Effector CD8-positive, alpha-beta T cell (primary cell): ENCODE measurements around the gene ACOX1.

ENCODE experiments used
- DNase-seq: peaks from one replicate; lab custom pipeline; 2025; lab: John Stamatoyannopoulos, UW

The ACOX1 gene

GRCh38 chr17:75933808-75934207, 45.2 kb downstream of the ACOX1 start:
- no peak for DNase-seq

DNA sequence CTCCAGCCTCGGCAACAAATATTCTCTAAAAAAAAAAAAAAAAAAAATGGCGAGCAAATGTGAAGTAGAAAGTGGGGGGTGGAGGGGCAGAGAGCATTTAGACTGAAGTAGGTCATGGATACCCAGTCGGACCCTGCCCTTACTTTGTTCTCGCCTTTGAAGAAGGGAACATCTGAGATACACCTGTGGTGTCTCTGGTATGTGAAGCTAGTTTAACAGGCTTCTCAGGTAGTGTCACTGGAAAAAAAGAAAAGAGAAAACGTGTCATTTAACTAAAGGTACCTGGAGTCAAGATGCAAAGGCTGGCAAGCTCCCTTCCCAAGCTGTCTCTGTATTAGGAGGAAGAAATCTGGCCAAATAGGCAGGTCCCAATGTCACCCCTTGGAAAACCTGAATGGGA, 46.1 kb downstream of the ACOX1 start:
- no peak for DNase-seq

DNA sequence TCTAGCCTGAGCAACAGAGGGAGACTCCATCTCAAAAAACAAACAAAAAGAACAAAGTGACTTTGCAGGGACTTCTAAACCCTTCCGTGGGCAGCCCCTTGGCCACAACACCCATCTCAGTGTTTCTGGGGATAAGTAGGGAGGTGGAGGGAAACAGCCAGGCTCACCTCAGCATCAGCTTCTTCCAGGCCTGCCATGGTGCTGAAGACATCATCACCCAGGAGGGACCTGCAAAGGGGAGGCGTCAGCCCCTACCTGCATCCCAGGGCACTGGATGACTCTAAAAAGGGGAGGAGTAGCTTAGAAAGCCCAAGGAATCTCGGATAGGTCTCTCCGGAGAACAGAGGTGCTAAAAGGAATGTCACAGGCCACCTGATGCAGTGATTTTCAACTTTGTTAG, 47.9 kb downstream of the ACOX1 start:
- no peak for DNase-seq

GRCh38 chr17:75927286-75927922, 51.6 kb downstream of the ACOX1 start:
- no peak for DNase-seq

DNA sequence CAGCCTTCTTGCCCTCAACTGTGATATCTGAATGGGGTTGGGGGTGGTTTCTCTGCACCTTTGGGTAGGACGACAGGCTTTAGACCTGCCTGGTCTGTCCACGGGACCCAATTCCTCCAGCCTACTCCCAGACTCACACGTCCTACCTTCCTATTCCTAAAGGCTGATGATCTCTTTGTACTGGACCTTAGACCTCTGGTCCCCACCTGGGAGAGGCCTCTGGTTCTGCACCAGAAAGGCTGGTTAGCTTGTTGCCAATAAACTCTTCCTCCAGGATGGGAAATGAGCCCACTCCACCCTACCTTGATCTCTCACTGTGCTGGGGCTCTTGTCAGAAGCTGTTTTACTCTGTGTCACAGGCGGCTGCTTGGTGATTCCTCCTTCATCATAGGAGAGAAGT, 52.5 kb downstream of the ACOX1 start:
- DNase-seq, result no peak

- no peak for DNase-seq
Measured at GRCh38 chr17:75925912-75926311, 53.1 kb downstream of the ACOX1 start.

DNA sequence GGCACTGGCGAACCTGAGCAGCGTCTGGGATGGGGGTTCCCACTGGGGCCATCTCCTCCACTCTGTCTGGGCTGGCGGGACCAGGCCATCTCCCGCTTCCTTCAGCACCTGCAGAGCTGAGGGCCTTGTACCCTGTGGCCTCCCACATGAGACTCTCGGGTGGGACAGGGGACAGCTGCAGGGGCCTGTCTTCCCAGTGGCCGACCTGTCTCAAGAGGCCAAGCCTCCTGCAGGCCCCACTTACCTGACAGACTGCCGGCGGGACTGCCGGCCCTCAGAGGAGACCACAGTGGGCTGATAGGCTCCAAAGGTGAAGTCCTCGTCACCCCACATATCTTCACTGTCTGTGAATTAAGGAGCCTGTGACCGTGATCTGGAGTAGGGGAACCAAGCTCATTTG, 53.9 kb downstream of the ACOX1 start:
- no peak for DNase-seq

- no peak for DNase-seq
Measured at GRCh38 chr17:75922963-75923874, 55.7 kb downstream of the ACOX1 start.

- DNase-seq, result no peak
Measured at GRCh38 chr17:75922173-75922961, 56.6 kb downstream of the ACOX1 start.

- no peak for DNase-seq
Measured at GRCh38 chr17:75921596-75921995, 57.4 kb downstream of the ACOX1 start.

DNA sequence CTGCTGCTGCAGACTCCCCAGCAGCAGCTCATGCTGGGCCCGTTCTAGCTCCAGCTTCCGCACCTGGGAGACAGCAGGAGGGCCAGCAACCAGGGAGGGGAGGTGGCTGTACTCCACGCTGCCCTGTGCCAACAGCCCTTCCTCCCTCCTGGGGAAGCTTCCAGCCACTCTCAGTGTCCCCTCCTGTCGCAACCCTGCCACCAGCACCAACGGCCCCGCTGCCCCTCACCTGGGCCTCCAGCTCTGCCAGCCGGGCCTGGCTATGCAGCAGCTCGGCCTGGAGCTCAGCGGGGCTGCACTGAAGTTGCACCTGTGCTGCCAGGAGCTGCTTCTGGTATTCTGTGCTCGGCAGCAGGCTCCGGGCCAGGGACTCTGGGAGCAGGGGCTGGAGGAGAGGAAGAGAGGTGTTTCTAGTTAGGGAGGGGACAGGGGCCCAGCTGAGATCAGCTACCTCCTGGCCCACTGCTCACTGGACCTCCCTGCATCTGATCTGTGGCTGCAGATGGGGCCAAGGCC, 58.9 kb downstream of the ACOX1 start:
- no peak for DNase-seq

GRCh38 chr17:75919611-75920010, 59.4 kb downstream of the ACOX1 start:
- no peak for DNase-seq

DNA sequence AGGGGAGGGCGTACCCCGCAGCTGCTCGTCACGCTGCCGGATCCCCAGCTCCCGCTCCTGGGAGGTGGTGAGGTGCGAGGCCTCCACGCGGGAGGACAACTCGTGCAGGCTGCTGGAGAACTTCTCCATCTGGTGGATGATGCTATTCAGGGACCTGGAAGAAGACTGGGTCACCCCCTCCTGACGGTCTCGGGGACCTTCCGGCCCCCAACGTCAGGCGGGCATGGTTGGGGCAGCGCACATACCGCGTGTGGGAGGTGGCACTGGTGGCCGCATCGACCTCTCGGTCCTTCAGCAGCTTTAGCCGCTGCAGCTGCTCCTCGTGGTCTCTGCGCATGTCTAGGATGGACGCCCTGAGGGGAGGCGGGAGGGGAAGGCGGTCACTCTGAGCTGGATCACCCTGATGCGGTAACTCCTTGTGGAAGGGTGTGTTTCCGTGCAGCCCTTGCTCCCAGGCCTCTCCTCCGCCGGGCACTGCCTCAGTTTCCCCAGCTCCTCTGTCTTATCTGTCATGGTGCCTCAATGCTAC, 61.0 kb downstream of the ACOX1 start:
- DNase-seq, result no peak

- no peak for DNase-seq
Measured at GRCh38 chr17:75917141-75917916, 61.6 kb downstream of the ACOX1 start.

DNA sequence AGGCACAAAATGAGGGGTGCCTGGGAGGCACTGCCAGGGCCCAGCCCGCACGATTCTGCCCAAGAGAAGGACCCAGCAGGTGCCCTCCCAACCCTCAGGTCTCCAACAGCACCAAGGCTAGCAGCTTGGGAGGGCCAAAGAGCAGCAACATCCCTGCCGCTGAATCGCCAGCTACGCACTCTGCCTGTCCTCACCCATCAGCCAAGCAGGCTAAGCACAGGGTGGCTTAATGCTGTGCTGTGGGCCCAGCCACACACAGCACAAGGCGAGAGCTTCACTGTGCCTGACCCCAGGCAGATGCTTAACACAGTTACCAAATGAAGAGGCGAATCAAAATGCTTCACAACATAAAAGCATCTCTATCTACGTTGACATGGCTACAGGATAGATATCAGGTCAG, 63.7 kb downstream of the ACOX1 start:
- DNase-seq, result no peak

- no peak for DNase-seq
Measured at GRCh38 chr17:75914643-75915267, 64.2 kb downstream of the ACOX1 start.

DNA sequence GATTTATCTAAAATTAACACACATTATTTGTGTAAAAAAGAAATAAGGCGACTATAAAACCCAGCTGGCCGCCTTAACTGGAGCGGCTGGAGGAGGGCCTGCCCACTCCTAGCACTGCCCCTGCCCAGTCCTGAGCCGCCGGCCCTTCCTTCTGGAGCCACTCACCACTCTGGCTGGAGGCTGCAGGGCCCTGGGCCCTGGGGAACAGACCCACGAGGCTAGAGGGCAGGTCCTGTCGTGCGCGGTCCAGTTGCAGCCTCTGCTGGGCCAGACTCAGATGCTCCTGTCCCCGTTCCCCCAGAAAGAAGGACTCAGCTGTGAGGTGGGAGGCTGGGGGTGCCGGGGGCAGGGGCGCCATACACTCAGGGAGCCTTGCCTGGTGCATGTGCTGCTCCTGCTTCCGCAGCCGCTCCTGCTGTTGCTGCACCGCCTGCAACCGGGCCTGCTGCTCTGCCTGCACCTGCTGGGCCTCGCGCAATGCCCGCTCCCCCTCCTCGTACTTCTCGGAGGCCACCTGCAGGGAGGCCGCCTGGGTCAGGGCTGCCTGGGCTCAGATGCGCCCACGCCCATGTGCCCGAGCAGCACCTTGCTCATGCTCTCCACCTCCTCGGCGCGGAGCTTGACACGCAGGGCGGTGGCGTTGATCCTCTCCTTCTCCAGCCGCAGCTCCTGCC, 65.3 kb downstream of the ACOX1 start:
- DNase-seq, result no peak

DNA sequence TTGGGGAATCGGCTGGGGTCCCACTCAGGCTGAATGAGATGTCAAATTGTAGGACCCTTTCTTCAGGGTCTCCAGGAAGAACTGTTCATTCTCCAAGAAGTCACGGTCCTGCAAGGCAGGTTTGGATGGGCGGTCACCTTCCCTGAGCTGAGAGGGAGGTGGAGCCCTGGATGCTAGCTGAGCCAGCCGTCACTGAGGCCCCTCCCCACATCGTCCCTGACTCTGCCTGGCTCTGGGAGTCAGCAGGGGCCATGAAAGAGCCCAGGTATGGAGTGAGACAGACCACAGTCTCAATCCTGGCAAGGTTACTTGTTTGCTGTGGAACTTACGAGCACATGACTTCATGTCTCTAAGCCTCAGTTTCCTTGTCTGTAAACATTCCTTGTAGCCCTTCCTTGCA, 68.3 kb downstream of the ACOX1 start:
- DNase-seq, result no peak

DNA sequence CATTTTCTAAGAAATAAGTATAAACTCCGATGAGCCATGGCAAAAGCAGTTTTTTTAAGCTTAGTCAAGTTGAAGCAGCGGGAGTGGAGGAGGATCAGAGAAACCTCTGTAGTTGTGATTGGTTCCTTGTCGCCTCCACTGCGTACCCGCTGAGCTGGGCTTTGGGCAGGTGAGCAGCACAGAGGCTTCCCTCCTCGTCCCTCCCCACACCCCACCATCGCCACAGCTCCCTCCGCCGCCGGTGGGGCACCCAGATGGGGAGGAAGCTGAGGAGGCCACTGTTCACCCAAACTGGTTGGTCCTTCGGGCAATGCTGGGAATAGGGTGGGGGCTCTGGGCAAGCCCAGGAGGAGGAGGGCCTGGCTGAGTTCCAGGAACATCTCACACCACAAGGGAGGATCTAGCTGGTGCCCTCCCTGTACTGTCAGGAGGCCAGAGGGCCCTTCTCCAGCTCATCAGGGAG, 69.1 kb downstream of the ACOX1 start:
- DNase-seq, result no peak
